Glomerular visceral epithelial cell (primary cell): ENCODE data around the gene MAGI1.

Source experiments
- DNase-seq: peaks from one replicate; pipeline ENCODE4 v3.0.0-alpha.2; 2016; ENCODE audit errors: extremely low spot score

The MAGI1 gene

DNA sequence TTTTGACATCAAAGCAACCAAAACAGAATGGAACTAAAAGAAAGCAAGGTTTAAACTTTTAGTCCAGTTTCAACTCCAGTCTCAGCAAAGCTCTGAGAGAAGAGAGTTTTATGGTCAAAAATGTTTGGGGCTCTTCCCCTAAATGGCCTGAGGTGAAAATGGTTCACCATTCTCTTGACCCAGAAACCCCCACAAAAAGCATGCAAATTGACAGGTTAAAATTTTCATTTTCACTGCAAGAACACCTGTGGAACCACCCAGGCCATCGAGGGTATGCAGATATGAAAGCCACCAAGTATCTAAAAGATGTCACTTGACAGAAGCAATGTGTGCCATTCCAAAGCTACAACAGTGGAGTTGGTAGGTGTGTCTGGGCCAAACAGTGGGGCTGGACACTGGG is 195.0 kb downstream of the MAGI1 start:
- no peak for DNase-seq

DNA sequence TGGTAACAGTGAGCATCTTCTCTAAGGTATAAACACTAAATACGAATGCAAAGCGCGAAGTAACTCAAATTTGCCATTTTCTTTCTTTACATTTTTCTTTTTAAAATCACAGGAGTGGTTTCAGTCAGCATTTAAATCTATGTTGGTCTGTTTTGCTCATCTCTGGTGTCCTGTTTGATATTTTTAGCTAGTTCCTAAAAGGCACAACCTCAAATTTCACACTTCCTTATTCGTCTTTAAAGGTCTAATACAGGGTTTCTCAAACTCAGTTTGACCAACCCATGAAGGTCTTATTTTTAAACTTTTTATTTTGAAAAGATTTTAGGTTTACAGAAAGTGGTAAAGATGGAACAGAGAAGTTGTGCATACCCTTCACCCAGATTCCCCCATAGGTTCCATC is 201.1 kb downstream of the MAGI1 start:
- no peak for DNase-seq

DNA sequence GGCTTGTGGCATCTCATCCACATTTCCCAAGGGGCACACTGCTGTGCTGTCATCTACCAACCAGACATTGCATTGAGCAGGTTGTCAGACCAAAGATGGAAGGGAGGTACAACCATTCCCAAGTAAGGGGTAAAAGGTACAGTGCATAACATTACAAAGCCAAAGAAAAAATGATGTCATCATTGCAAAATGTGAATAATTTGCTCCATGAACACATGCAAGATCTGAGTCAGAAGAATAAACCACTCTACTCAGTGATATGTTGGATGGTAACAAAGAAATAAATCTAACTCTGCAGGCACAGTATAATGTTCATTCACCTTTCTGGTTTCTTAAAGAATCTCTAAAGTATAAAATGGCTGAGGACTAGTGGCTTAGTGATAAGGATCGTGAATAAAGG is 202.7 kb downstream of the MAGI1 start:
- peak; percentile 18 for DNase-seq

DNA sequence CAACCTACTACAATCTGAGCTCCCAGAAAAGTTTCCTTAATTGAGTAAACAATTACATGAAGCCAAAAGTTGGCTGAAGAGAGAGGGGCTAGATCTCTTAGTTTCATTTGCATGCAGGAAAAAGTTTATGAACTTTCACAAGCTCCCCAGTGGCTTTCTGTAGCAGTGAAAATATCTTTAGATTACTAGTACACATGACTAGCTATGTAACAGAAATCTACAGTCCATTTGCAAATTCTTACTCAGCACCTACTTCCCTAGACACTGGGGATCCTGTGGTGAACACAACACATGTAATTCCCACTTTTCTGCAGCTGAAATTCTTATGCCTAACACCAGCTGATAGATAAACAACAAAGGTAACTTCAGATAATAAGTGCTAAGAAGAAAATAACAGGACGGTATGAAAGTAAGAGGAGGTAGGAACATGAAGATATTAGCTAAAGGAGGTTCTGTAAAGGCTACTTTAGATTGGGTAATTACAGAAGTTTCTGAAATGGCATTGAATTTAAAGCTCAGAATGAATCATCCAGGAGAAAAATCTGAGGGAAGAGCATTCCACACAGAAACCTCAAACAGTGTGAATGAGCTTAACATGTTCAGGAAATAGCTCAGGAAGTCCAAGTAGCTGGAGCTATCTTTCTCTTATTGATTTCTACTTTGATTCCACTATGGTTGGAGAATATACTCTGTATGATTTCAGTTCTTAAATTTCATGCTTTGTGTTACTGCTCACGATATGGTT is 204.8 kb downstream of the MAGI1 start:
- DNase-seq, result peak; percentile 54

DNA sequence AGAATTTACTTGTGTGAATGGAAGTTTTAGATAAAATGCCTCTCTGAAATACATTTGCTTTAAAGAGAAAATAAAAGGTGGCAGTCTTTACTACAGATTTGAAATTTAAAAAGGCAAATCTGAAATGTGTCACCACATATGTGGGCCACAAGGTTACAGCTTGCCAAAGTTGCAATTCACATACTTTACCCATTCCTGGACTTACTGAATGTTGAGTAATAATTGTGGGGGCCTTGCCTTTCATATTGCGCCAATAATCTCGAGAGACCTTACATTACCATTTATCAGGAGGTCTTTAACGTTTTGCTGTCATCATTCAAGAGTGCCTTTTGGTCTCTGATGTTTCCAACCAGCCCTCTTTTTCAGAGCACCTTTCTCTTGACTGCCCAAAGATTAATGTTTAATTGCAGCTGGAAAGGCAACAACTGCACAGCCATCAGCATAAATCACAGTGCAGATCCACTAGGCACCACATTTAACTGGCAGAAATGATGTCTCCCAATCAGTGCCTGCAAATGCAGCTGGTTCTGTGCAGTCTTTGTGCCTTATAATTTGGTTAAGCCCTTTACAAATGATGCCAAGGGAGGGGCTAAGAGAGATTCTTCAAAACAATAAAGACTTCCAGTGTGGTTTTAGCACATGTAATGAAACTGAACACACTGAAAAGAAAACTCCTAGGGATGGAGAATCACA is 206.8 kb downstream of the MAGI1 start:
- DNase-seq, result peak; percentile 45

DNA sequence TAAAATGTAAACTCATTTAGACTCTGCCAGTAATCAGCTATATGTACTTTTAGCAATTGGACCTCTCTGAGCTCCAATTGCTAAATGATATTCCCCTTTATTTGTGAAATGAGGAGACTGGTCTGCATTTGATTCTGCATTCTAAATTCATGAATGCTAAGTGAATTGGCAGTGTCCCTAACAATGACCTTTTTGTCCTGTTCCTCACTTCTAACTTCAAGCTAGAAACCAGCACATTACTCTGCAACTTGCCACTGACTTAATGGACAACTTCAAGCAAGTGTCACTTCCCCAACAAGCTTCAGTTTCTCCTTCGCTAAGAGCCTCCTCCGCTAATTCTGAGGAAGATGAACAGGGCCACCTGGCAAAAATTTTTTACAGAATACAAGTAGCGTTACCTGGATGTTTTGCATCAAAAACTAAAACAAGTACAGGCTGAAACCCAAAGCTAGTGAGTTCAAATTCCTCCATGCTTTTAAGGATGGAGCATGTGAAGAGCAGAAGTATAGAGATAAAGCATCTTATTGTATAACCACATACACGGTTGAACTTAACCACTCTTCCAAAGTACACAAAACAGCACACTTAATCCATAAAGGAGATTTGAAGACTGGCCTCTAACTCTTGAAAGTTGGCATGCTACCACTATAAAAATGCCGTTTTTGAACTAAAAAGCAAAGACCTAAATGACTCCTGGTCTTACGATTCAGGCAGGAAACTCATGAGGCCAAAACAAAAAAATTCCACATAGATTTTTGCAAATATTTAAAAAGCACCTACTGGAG is 207.6 kb downstream of the MAGI1 start:
- no peak for DNase-seq

DNA sequence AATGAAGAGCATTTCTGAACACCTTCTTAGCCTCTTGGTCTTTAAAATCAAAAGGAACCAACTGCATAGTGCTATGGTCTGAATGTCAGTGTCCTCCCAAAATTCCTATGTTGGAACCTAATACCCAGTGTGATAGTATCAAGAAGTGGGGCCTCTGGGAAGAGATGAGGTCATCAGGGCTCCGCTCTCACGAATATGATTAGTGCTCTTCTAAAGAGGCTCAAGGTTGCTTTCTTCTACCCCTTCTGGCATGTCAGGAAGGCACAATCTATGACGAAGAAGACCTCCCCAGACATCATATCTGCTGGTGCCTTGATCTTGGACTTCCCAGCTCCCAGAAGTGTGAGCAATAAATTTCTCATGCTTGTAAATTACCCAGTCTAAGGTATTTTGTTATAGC is 209.5 kb downstream of the MAGI1 start:
- DNase-seq, result no peak

DNA sequence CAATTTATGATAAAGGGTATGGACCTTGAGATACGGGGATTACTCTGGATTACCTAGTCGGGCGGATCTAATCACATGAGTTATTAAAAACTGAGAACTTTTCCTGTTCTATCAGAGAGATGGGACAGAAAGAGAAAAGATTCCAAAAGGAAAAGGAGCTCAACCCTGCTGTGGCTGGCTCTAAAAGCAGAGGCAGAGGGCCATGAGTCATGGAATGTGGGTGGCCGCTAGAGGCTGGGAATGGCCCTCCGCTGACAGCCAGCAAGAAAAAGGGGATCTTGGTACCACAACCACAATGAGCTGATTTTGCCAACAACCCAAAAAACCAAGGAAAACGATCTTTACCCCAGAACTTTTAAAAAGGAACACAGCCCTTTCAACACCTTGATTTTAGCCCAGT is 210.0 kb downstream of the MAGI1 start:
- peak; percentile 16 for DNase-seq

DNA sequence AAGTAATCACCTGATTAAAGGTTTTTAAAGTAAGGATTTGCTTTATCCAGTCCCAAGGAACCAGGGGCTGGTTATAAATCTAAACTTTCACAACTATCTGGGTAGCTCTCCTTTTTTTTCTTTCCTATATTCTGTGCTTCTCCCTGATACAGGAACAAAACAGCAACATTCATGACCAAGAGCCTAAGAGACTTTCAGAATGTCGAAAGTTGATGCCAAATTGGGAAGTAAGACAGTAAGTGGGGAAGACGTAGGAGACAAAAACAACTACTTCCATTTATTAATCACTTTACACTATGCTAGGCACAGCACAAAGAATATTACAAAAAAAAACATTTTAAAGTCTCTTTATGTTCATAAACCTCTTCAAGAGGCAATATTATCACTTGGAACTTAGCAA is 211.6 kb downstream of the MAGI1 start:
- no peak for DNase-seq

DNA sequence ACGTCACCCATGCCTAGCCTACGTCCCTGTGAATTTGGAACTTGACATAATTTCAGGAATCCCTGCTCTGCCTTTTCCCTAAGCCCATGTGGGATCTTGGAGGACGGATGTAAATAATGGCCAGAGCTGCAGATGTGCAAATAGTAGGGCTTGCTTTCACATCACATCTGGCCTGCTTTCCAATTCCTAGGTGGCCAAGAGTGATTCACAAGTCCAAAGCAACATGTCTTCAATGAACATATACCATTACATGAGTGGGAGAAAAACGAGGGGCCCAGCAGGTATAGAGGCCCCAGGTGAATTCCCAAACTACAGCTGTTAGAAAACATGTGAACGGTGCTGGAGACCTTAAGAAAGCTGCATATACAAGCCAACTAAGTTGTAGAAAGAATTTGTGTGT is 214.6 kb downstream of the MAGI1 start:
- no peak for DNase-seq

DNA sequence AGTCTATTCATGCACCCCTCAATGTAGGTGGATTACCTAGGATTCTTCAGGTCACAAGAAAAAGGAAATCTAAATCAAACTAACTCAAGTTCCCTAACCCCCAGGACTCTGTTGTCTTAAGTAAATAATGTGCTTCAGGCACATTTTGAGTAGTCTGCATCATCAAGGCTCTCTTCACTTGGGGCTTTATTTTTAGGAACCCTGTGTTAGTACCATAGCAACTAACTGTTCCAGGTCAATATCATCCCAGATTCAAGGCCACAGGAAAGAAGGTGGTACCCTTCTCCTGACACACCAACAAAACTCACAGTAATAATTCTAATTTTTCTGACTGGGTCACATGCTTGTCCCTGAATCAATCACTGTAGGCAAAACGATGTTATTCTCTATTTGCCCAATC is 218.1 kb downstream of the MAGI1 start:
- DNase-seq, result no peak

DNA sequence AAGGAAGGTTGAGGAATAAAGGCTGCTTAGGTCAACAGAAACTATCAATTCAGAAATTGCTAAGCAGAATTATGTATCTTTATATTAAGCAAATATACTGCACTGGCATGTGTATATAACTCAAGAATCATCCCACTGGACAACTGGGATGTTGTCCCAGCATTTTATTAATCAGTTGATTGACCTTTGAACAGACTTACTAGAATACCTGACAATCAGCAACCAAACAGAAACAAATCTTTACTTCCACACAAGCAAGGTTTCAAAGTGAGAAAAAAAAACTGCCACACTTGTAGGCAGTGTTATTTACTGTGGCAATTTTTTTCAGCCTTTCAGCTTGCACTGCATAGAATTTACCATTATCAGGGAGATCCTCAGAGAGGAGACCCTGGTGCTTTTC is 218.8 kb downstream of the MAGI1 start:
- no peak for DNase-seq

DNA sequence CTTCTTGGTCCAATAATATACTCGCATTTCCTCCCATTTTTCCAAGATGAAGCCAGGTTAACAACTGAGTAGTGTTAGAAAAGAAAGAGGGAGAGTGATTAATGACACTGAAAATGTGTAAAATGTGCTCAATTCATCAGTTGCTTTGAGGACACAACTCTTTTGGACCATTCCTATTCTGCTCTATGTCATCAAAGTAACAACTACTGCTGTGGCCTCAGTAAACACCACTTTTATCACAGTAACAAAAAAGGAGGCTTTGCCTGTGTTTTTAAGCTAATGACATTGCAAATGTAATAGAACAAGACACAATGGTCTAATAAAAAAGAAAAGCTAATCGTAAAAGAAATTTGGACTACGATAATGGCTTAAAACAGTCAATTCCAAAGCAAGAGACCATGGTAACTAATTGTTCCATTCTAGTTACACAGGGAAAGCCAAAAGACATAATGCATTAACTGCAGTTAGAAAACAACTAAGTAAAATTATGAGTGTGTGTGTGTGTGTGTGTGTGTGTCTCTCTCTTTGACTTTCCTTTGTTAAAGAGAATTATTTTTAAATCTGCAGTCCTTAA is 221.1 kb downstream of the MAGI1 start:
- no peak for DNase-seq

DNA sequence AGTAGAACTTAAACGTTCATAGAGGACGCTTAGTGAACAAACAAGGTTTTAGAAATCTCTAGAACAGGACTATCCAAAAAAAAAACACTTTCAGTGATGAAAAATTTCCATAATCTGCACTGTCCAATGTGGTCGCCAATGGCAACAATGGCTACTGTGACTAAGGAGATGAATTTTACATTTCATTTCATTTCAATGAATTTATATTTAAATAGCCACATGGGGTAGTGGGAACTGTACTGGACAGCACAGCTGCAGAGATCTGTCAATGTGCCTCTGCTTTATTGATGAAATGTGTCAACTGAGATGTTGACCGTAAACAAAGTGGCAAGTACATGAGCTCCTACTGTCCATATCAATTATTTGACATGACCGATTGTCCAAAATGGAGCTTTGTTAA is 222.5 kb downstream of the MAGI1 start:
- DNase-seq, result no peak

DNA sequence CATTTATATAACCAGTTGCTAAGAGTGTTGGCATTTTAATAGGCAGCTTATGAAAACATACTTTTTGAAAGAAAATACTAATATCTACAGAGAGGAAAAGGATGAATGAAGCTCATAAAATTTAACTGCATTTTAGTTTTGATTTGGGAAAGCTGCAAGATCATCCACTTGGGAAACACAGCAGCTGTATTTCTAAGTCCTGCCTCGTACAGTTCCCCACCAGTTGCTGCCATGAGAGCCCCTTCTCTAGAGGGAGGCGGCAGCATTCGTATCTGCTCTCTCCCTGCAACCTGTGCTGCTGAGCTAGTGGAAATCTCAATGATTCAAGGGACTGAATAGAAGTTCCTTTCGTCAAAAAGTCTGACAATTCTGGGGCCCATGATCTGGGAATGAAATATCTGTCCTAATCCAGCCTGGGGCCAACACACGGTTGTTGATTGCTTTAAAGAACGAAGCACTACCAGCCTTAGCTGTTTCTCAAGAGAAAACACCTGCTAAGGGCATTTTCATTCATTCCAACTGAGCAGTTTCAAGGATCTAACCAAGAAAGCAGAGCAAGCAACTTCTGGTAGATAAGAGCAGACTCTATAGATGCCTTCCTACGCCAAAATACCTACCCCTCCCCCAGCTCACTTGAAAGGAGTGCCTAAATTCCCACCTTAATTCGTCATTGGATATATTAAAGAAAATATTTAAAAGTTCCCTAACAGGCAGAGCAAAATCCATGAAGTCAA is 223.7 kb downstream of the MAGI1 start:
- DNase-seq, result no peak

DNA sequence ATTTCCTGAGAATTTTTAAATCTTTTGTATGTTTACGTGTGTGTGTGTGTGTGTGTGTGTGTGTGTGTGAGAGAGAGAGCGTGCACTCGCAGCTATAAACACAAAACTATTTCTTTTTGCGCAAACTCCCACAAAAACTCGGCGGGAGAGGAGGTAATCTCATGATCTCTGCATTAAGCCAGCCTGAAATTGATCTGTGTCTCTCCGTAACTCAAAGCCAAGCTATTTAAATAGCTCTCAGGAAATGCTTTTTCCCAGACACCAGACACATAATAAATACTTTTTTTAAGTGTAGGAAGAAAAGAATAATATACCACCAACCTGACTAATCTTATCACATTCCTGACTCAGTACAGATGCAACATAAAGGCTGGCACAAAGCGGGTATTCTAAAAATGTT is 226.8 kb downstream of the MAGI1 start:
- DNase-seq, result no peak

DNA sequence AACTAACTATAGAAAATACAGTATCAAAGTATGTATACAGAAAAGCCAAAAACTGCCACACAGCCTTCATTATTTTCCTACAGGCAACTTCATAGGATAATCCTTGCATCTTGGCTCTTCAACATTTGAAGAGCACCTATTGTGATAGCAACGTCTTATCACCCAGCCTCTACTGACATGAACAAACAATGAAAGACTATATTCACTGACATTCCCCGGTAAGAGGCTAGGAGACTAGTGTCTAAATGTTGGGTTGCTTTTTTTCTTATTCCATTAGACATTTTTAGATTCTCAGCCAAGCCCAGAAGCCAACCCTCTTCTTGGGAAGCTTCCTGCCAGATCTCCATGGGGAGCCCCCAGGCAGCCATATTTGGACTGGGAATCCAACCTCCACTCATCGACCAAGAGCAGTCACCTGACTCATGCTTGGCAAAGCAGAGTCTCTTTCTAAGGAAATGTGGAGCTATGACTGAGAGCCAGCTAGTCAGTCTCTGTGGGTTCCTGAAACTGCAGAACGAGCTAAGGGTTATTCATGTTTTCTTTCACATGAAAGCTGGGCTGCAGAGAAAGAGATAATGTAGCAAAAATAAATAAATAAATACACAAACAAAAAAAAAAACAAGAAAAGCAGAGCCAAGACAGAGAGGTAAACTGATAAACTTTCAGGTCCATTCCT is 227.5 kb downstream of the MAGI1 start:
- no peak for DNase-seq

DNA sequence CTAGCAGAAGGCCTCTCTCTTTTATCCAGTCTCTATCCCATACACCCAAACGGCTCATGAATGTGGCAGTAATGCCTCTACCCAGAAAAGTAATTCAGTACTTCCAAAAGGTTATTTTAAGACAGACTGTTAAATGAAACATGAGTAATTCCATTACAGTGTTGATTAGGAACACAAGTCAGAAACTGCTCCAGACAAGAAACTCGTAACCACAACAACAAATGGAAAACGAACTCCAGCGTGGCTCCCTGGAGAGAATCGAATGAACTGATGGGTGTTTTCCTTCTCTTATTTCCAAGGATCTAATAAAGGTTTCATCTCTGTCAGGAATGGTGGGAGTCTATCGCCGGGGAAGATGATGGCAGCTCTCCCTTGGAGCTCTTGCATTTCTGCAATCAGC is 228.4 kb downstream of the MAGI1 start:
- no peak for DNase-seq

DNA sequence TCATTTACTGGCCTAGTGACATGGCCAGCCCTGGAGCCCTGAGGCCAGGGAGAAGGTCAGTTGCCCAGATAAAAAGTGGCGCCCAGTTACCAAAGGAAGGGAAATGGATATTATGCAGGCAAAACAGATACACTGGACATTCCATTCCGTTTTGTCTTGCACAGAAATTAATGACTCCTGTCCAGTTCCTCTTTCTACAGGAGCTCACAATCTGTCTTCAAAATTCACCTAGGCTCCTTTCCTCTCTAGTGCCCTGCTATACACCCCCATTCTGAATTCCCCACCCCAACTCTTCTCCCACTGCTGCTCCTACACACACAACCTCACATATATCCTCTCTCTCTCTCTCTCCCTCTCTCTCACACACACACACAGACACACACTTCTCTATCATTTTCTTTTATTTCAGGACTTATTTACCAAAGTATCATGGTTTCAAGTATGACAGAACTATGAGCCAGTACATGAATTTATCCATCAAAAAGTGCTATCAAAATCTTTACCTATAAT is 229.0 kb downstream of the MAGI1 start:
- no peak for DNase-seq

DNA sequence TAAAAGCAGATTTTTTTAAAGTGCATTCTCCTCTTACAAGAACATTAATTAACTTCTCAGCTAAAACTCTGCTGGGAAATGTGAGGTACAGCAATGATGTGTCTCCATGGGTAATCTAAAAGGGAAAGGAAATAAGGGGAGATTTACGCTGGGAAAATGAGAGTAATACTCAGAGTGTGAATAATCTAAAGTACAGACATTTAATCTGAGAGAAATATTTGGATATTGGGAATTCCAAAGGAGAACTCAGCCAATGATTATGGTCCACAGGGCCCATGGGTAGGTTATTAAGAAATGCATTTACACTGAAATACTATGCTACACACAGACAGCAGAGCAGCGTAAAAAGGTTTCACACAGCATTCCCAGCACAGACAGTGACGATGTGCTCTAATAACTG is 229.9 kb downstream of the MAGI1 start:
- DNase-seq, result no peak

DNA sequence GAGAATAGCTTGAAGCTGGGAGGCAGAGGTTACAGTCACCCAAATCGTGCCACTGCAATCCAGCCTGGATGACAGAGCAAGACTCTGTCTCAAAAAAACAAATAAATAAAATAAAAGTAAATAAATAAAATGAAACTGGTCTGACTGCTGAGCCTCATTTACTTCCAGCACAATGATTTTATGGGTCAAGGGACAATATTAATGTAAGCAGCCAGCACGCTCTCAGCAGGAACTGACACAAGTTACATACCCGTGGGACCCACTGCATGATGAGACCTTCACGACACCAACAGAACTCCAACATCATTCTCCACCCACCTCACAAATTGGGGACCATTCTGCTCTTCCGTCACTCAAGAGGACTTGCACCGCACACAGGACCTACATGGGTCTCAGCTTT is 230.3 kb downstream of the MAGI1 start:
- DNase-seq, result no peak
